Natural killer cell (primary cell): ENCODE data around the gene GBF1. TPM values are rescaled to one million over a fixed set of nuclear protein-coding genes. Genes with fewer than 3 reads are reported as not detected.
A peak's percentile ranks its signal among the peaks of the same experiment; 100 is the strongest.

Experiments used
- ATAC-seq, 3 donors: fragments of 150-1000 bp in 2 of 3; fragments of 200-7000 bp in 1 of 3; cut with Tn5 transposase; 1 replicate in 1 of 3; 2 replicates in 2 of 3; pipeline ENCODE4 v1.10.0; 2021; ENCODE audit warnings: mild to moderate bottlenecking in 2 of 3, moderate library complexity in 2 of 3
- DNase-seq, 2 donors: peaks; one replicate each; pipeline versions ENCODE4 v3.0.0 to v3.0.0-alpha.2; 2013 to 2021; ENCODE audit warnings: mixed read lengths in 1 of 2
- H3K27ac ChIP-seq: one replicate; pipeline ENCODE4 v1.5.1; 2013; ENCODE audit warnings: mild to moderate bottlenecking, low read length
- H3K27me3 ChIP-seq: one replicate; pipeline ENCODE4 v1.6.1; 2013; ENCODE audit warnings: low read length; ENCODE audit not compliant: control insufficient read depth, insufficient read depth
- H3K36me3 ChIP-seq: one replicate; pipeline ENCODE4 v1.6.1; 2013; ENCODE audit warnings: low read length; ENCODE audit not compliant: control insufficient read depth, insufficient read depth
- H3K4me1 ChIP-seq: one replicate; pipeline ENCODE4 v1.6.1; 2013; ENCODE audit warnings: low read length; ENCODE audit not compliant: control insufficient read depth, insufficient read depth
- H3K4me3 ChIP-seq: one replicate; pipeline ENCODE4 v1.5.1; 2013; ENCODE audit warnings: low read length
- H3K9me3 ChIP-seq: one replicate; pipeline ENCODE4 v1.6.1; 2013; ENCODE audit warnings: low read length; ENCODE audit not compliant: control insufficient read depth, insufficient read depth
- H3K27ac Mint-ChIP-seq, 2 donors: one replicate each; pipeline ENCODE4 v1.8.0; 2022; ENCODE audit warnings: mild to moderate bottlenecking in 2 of 2, mixed read lengths in 2 of 2, moderate library complexity in 1 of 2
- H3K27me3 Mint-ChIP-seq, 2 donors: one replicate each; pipeline ENCODE4 v1.8.0; 2022; ENCODE audit warnings: low read depth in 2 of 2, mixed read lengths in 2 of 2
- H3K36me3 Mint-ChIP-seq: one replicate; pipeline ENCODE4 v1.8.0; 2022; ENCODE audit warnings: mixed read lengths
- H3K4me1 Mint-ChIP-seq, 2 donors: one replicate each; pipeline ENCODE4 v1.8.0; 2022; ENCODE audit warnings: mixed read lengths in 2 of 2
- H3K4me3 Mint-ChIP-seq: one replicate; pipeline ENCODE4 v1.8.0; 2022; ENCODE audit warnings: mild to moderate bottlenecking, moderate library complexity, mixed read lengths
- H3K9me3 Mint-ChIP-seq, 2 donors: one replicate each; pipeline ENCODE4 v1.8.0; 2022; ENCODE audit warnings: mixed read lengths in 2 of 2
- WGBS: methylation state at CpG from one replicate; pipeline ENCODE4 v1.1.7; 2013; ENCODE audit warnings: missing lambda C conversion rate; ENCODE audit not compliant: insufficient coverage; 5-methylcytosine and 5-hydroxymethylcytosine counted together
- intact Hi-C: fragments of 100-400 bp; cut with micrococcal nuclease; formaldehyde crosslinking; loops from one replicate; pipeline ENCODE4 v1.14.2; 2022
- total RNA-seq, 4 donors: library from RNA; stranded (reverse); fragments of 120-200 nt in 1 of 4; gene quantifications; one replicate each; pipeline versions ENCODE4 v1.2.3 to v1.2.4, GENCODE V29; 2013 to 2022
- TF ChIP-seq, protein P1 (sequence below): fragments of 200-600 bp; IDR thresholded peaks from one replicate; pipeline ENCODE4 v1.8.0; 2022; ENCODE audit warnings: antibody characterized with exemption

GBF1 gene
- total RNA-seq, 3 donors from 2014 or later (not counting 1 experiment from before 2014, with no cell fraction given) = 48.2 to 52.5 (median 50.9) TPM

DNA sequence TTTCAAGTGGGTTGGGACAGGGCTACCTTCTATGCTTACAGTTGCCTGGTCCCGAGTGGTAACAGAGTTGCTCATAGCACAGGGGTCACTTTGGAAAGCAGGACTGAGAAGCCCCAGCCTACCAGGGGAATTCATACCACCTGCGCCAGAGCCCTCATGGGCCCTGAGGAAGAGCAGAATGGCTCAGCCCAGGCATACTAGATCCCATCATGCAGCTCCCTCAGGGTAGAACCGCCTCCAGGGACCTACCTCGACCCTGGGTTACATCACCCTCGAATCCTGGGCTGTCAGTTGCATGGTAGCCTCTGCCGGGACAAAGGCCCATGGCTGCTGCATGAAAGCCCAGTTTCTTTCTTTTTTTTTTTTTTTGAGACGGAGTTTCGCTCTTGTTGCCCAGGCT lies 184.1 kb downstream of the GBF1 start:
- intact Hi-C loops = no loop called here

DNA sequence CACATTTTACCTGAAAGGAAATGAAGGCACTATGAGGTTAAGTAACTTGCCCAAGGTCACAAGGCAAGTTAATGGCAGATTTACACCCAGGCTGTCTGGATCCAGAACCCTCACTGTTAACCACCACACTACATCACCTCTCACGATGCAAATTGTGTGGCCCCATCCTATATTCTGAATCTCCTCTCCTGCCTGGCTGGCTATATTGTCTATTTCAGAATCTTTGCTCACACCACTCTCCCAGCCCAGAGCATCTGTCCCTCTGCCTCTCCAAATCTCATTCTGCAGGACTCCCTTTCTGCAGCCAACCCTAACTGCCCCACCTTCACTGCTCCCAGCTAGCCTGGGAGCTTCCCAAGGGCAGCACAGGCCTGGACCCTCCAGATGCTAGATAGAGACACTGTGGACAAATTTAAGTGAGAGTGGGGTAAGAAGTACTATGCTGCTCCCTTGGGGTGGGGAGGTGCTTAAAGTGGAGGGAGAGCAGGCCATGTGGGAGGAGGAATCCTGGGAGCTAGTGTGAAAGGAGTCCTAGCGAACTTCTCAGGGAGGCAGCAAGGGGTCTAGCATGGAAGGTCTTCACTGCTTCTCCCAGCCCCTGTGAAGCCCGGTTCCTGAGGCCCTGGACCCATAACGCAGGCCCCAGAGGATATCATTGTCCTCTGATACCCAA lies 186.3 kb downstream of the GBF1 start:
- Histone ChIP-seq H3K4me1 (peaks cover 49% of the 10 kb centered on the region), H3K36me3 (no peaks in the 10 kb centered on the region), H3K9me3 (no peaks in the 10 kb centered on the region), H3K4me3 (peak overlapping the region; percentile 99), H3K27me3 (no peaks in the 10 kb centered on the region), H3K27ac (peak overlapping the region; percentile 63)
- 28% methylated on average over 4 of the region's 4 CpGs for WGBS
- TF ChIP-seq, protein P1, sequence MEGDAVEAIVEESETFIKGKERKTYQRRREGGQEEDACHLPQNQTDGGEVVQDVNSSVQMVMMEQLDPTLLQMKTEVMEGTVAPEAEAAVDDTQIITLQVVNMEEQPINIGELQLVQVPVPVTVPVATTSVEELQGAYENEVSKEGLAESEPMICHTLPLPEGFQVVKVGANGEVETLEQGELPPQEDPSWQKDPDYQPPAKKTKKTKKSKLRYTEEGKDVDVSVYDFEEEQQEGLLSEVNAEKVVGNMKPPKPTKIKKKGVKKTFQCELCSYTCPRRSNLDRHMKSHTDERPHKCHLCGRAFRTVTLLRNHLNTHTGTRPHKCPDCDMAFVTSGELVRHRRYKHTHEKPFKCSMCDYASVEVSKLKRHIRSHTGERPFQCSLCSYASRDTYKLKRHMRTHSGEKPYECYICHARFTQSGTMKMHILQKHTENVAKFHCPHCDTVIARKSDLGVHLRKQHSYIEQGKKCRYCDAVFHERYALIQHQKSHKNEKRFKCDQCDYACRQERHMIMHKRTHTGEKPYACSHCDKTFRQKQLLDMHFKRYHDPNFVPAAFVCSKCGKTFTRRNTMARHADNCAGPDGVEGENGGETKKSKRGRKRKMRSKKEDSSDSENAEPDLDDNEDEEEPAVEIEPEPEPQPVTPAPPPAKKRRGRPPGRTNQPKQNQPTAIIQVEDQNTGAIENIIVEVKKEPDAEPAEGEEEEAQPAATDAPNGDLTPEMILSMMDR = no peak
- Mint-ChIP-seq H3K4me1 (peaks cover 54 to 55% of the 10 kb centered on the region in 2 donors), H3K36me3 (no peaks in the 10 kb centered on the region), H3K4me3 (peak overlapping the region; percentile 97), H3K27me3 (no peaks in the 10 kb centered on the region), H3K27ac (peak overlapping the region; percentile 86 to 91), H3K9me3 (no peaks in the 10 kb centered on the region)
- ATAC-seq = no peak
- intact Hi-C loops = loop anchor here (1.0 to 2.0 kb wide), 5 partner anchors 10 to 299 kb away; partner anchors contain the start of genes ACTR1A and SUFU
- DNase-seq = peak in 1 of 2 donors; percentile 5

More for the DNA sequence above, 184.1 kb downstream of the GBF1 start:
- WGBS = 90% methylated on average over 8 of the region's 8 CpGs
- Mint-ChIP-seq H3K9me3 (no peaks in the 10 kb centered on the region), H3K27me3 (no peaks in the 10 kb centered on the region), H3K4me3 (no peak overlapping the region), H3K27ac (no peak overlapping the region), H3K4me1 (peaks cover 33 to 45% of the 10 kb centered on the region in 2 donors), H3K36me3 (no peaks in the 10 kb centered on the region)
- ATAC-seq = no peak
- Histone ChIP-seq H3K36me3 (peaks cover 4% of the 10 kb centered on the region), H3K9me3 (no peaks in the 10 kb centered on the region), H3K4me3 (no peak overlapping the region), H3K27ac (no peak overlapping the region), H3K27me3 (no peaks in the 10 kb centered on the region), H3K4me1 (peaks cover 27% of the 10 kb centered on the region)
- TF ChIP-seq, protein P1 = no peak
- no peak for DNase-seq

Other genes starting within 250 kb of the GBF1 start
- 10 to 100 TPM; 29.9 to 38.9 (median 35.4) TPM for gene ARMH3, start 189.4 kb upstream of the GBF1 start, total RNA-seq
- gene HPS6, start 180.2 kb upstream of the GBF1 start, total RNA-seq = 10 to 100 TPM; 10.2 to 20.1 (median 18.5) TPM
- gene LDB1, start 125.2 kb upstream of the GBF1 start, total RNA-seq = 100 to 1,000 TPM; 103 to 109 (median 104) TPM
- gene PPRC1, start 112.5 kb upstream of the GBF1 start, total RNA-seq = 10 to 100 TPM; 29.1 to 48.0 (median 37.7) TPM
- gene NOLC1, start 93.1 kb upstream of the GBF1 start, total RNA-seq = 10 to 100 TPM; 42.6 to 47.5 (median 43.4) TPM
- gene ELOVL3, start 19.2 kb upstream of the GBF1 start, total RNA-seq = not detected
- gene PITX3, start 4.0 kb upstream of the GBF1 start, total RNA-seq = not detected
- gene NFKB2, start 150.2 kb downstream of the GBF1 start, total RNA-seq = 100 to 1,000 TPM; 201 to 264 (median 246) TPM
- 1 to 10 TPM; 1.9 to 2.4 (median 2.1) TPM for gene PSD, start 173.3 kb downstream of the GBF1 start, total RNA-seq
- gene FBXL15, start 175.3 kb downstream of the GBF1 start, total RNA-seq = 10 to 100 TPM; 15.2 to 17.4 (median 15.5) TPM
- 10 to 100 TPM; 35.0 to 43.0 (median 37.7) TPM for gene CUEDC2, start 187.0 kb downstream of the GBF1 start, total RNA-seq
- gene C10orf95, start 206.0 kb downstream of the GBF1 start, total RNA-seq = under 1 TPM; 0.25 to 0.41 (median 0.35) TPM